PC-9 (cell line): Measurements from ENCODE around the gene GCM1. TPM values are rescaled to one million over a fixed set of nuclear protein-coding genes. Genes with fewer than 3 reads are reported as not detected.

Experiments used
- Bru-seq: library from RNA; stranded (reverse); fragments of 400-500 nt; gene quantifications from one replicate; lab custom pipeline; 2021; lab: Mats Ljungman, UMichigan
- BruChase-seq, 2 experiments: library from RNA; stranded (reverse); fragments of 400-500 nt; gene quantifications; one replicate each; lab custom pipeline; 2021; lab: Mats Ljungman, UMichigan
- BruUV-seq: library from RNA; stranded (reverse); fragments of 400-500 nt; replicated peaks from 2 replicates; lab custom pipeline; 2021; lab: Mats Ljungman, UMichigan
- CTCF ChIA-PET: fragments of 300-600 bp; sonication (Branson Sonifier 250); formaldehyde crosslinking; loops from one replicate; lab custom pipeline; 2022; ENCODE audit warnings: antibody characterized with exemption; lab: Charles Lee
- POLR2A ChIA-PET: fragments of 300-600 bp; sonication (Branson Sonifier 250); formaldehyde crosslinking; loops from one replicate; lab custom pipeline; 2022; ENCODE audit warnings: antibody characterized with exemption; ENCODE audit not compliant: unreplicated experiment; lab: Charles Lee
- DNase-seq, 2 experiments: peaks; one replicate each; pipeline versions ENCODE4 v3.0.0 to v3.0.0-alpha.2; 2015 to 2022; ENCODE audit warnings: mixed read lengths in 1 of 2
- H2AFZ ChIP-seq: fragments of 200-600 bp; sonication (generic); 2 replicates; pipeline ENCODE4 v1.8.1; 2017; ENCODE audit warnings: antibody characterized with exemption
- H3F3A ChIP-seq: fragments of 200-600 bp; sonication (generic); 2 replicates; pipeline ENCODE4 v1.8.1; 2017; ENCODE audit warnings: antibody characterized with exemption, mild to moderate bottlenecking, low read depth; ENCODE audit not compliant: insufficient read depth
- H3K27ac ChIP-seq: fragments of 200-600 bp; sonication (generic); 2 replicates; pipeline ENCODE4 v1.6.1; 2016; ENCODE audit warnings: mixed run types
- H3K27me3 ChIP-seq: fragments of 200-600 bp; sonication (generic); 2 replicates; pipeline ENCODE4 v1.6.1; 2016; ENCODE audit warnings: low read depth, mixed run types; ENCODE audit not compliant: insufficient read depth
- H3K36me3 ChIP-seq: fragments of 200-600 bp; sonication (generic); 2 replicates; pipeline ENCODE4 v1.6.1; 2016; ENCODE audit warnings: low read depth, mixed run types
- H3K4me1 ChIP-seq: fragments of 200-600 bp; sonication (generic); replicated peaks from 2 replicates; pipeline ENCODE4 v1.6.1; 2016; ENCODE audit warnings: mixed run types; ENCODE audit not compliant: insufficient read depth
- H3K4me2 ChIP-seq: fragments of 200-600 bp; sonication (generic); 2 replicates; pipeline ENCODE4 v1.6.1; 2017; ENCODE audit warnings: mixed run types
- H3K4me3 ChIP-seq: fragments of 200-600 bp; sonication (generic); 2 replicates; pipeline ENCODE4 v1.6.1; 2016; ENCODE audit warnings: mixed run types
- H3K79me2 ChIP-seq: fragments of 200-600 bp; sonication (generic); 2 replicates; pipeline ENCODE4 v1.6.1; 2017; ENCODE audit warnings: low read depth, mixed run types
- H3K9me2 ChIP-seq: fragments of 200-600 bp; sonication (generic); 2 replicates; pipeline ENCODE4 v1.8.1; 2017; ENCODE audit warnings: mild to moderate bottlenecking; ENCODE audit not compliant: insufficient read depth
- H3K9me3 ChIP-seq: fragments of 200-600 bp; sonication (generic); 2 replicates; pipeline ENCODE4 v1.8.1; 2016; ENCODE audit warnings: low read depth; ENCODE audit not compliant: insufficient read depth
- H4K20me1 ChIP-seq: fragments of 200-600 bp; sonication (generic); 2 replicates; pipeline ENCODE4 v1.8.1; 2017; ENCODE audit not compliant: insufficient read depth
- CTCF ChIP-seq: fragments of 200-600 bp; sonication (generic); conservative IDR thresholded peaks from 2 replicates; pipeline ENCODE4 v1.6.1; 2017; ENCODE audit warnings: mixed run types, antibody characterized with exemption, mild to moderate bottlenecking, moderate library complexity
- EZH2 ChIP-seq: fragments of 200-600 bp; sonication (generic); IDR thresholded peaks from 2 replicates; pipeline ENCODE4 v1.8.0; 2017; ENCODE audit warnings: antibody characterized with exemption, low read depth
- intact Hi-C: fragments of 100-400 bp; cut with micrococcal nuclease; formaldehyde crosslinking; loops from one replicate; pipeline ENCODE4 v1.10.0; 2022; ENCODE audit not compliant: unreplicated experiment
- long read RNA-seq: library from polyadenylated mRNA; stranded (forward); transcript quantifications from one replicate; pipeline ENCODE4 v2.0.0, GENCODE V29; 2022
- total RNA-seq: library from RNA; stranded (reverse); gene quantifications from 2 replicates; pipeline ENCODE4 v1.2.3, GENCODE V29; 2021

GCM1 gene
- total RNA-seq = 0.13 TPM in 2 replicates
- percentile 16 among the genes with signal in this experiment for Bru-seq, nascent RNA
- BruChase-seq, experiment 1, labeled RNA remaining after a 2-hour chase = percentile 26 among the genes with signal in this experiment
- BruChase-seq, experiment 2, labeled RNA remaining after a 6-hour chase = percentile 23 among the genes with signal in this experiment
- long read RNA-seq = 0 reads

GRCh38 chr6:53148684-53149083, at the start of gene GCM1:
Gene GCM1 (minus strand): TSS chr6:53148841. CDS start chr6:53145632, 3,209 bp downstream.
- POLR2A ChIA-PET = no interaction called here
- H3K79me2 ChIP-seq = no peaks in the 10 kb centered on the region
- no peak within 1 kb of the TSS for H2AFZ ChIP-seq
- no peak within 1 kb of the TSS for H3K27ac ChIP-seq
- no peaks in the 10 kb centered on the region for H3F3A ChIP-seq
- H3K4me3 ChIP-seq = no peak within 1 kb of the TSS
- CTCF ChIA-PET = no interaction called here
- H4K20me1 ChIP-seq = no peaks in the 10 kb centered on the region
- intact Hi-C loops = no loop called here
- H3K4me2 ChIP-seq = no peak within 1 kb of the TSS
- H3K9me2 ChIP-seq = no peaks in the 10 kb centered on the region
- BruUV-seq = no TSS peak
- no peak for TF ChIP-seq EZH2
- no peak for TF ChIP-seq CTCF
- no peak for DNase-seq
- H3K36me3 ChIP-seq = no peaks in the 10 kb centered on the region
- H3K9me3 ChIP-seq = no peaks in the 10 kb centered on the region
- H3K27me3 ChIP-seq = no peaks in the 10 kb centered on the region
- no peaks in the 10 kb centered on the region for H3K4me1 ChIP-seq

GRCh38 chr6:53197553-53197952, 48.9 kb upstream of the GCM1 start:
- H3K36me3 ChIP-seq = no peaks in the 10 kb centered on the region
- TF ChIP-seq CTCF (no peak), EZH2 (no peak)
- no peak overlapping the region for H3K4me2 ChIP-seq
- H3K4me3 ChIP-seq = no peak overlapping the region
- BruUV-seq = no TSS peak
- no peak overlapping the region for H3K27ac ChIP-seq
- POLR2A ChIA-PET = no interaction called here
- H3F3A ChIP-seq = peaks cover 6% of the 10 kb centered on the region; the same call in 1 of the 2 replicates
- no peaks in the 10 kb centered on the region for H3K79me2 ChIP-seq
- H4K20me1 ChIP-seq = no peaks in the 10 kb centered on the region
- H3K9me2 ChIP-seq = no peaks in the 10 kb centered on the region
- H3K9me3 ChIP-seq = no peaks in the 10 kb centered on the region
- no peaks in the 10 kb centered on the region for H3K27me3 ChIP-seq
- H2AFZ ChIP-seq = no peak overlapping the region
- peaks cover 18% of the 10 kb centered on the region for H3K4me1 ChIP-seq
- DNase-seq = no peak
- intact Hi-C loops = no loop called here
- CTCF ChIA-PET = no interaction called here

- intact Hi-C loops = no loop called here
- H3K27me3 ChIP-seq = no peaks in the 10 kb centered on the region
- peaks cover 6% of the 10 kb centered on the region; the same call in 1 of the 2 replicates for H3F3A ChIP-seq
- ChIA-PET POLR2A (no interaction called here), CTCF (no interaction called here)
- no peak for DNase-seq
- BruUV-seq = no TSS peak
- no peaks in the 10 kb centered on the region for H3K79me2 ChIP-seq
- no peak for TF ChIP-seq EZH2
- no peak for TF ChIP-seq CTCF
- H3K4me2 ChIP-seq = peak overlapping the region; percentile 30; the same call in 1 of the 2 replicates
- H3K9me3 ChIP-seq = no peaks in the 10 kb centered on the region
- no peaks in the 10 kb centered on the region for H4K20me1 ChIP-seq
- peaks cover 19% of the 10 kb centered on the region for H3K4me1 ChIP-seq
- H3K9me2 ChIP-seq = no peaks in the 10 kb centered on the region
- H3K36me3 ChIP-seq = no peaks in the 10 kb centered on the region
- no peak overlapping the region for H3K27ac ChIP-seq
- no peak overlapping the region for H3K4me3 ChIP-seq
- no peak overlapping the region for H2AFZ ChIP-seq
These were observed 46.4 kb upstream of the GCM1 start for GRCh38 chr6:53195048-53195447.
